Esophagus (tissue), 2 donors: ENCODE results near the gene SPTBN4. TPM values are rescaled to one million over a fixed set of nuclear protein-coding genes. Genes with fewer than 3 reads are reported as not detected.
"Not testable (repeated sequence)": the region's sequence is repeated elsewhere in the genome, so short reads cannot be mapped to it uniquely, and the experiment has no call there.

Experiments used
- H3K27ac ChIP-seq, 2 donors: one replicate each; pipeline ENCODE4 v1.5.1; 2013; ENCODE audit warnings: low read depth in 2 of 2, mild to moderate bottlenecking in 2 of 2, inconsistent platforms in 1 of 2, low read length in 1 of 2, moderate library complexity in 1 of 2
- H3K27me3 ChIP-seq, 2 donors: one replicate each; pipeline ENCODE4 v1.6.1; 2013; ENCODE audit warnings: low read length in 2 of 2, control low read depth in 1 of 2, mild to moderate bottlenecking in 1 of 2; ENCODE audit not compliant: insufficient read depth in 2 of 2, control insufficient read depth in 1 of 2
- H3K36me3 ChIP-seq, 2 donors: one replicate each; pipeline ENCODE4 v1.6.1; 2013; ENCODE audit warnings: low read length in 1 of 2; ENCODE audit not compliant: control insufficient read depth in 2 of 2, insufficient read depth in 2 of 2
- H3K4me1 ChIP-seq, 2 donors: one replicate each; pipeline ENCODE4 v1.6.1; 2013; ENCODE audit warnings: low read length in 1 of 2; ENCODE audit not compliant: control insufficient read depth in 2 of 2, insufficient read depth in 2 of 2
- H3K4me3 ChIP-seq, 2 donors: one replicate each; pipeline ENCODE4 v1.5.1; 2013; ENCODE audit warnings: low read length in 2 of 2, mild to moderate bottlenecking in 2 of 2, low read depth in 1 of 2, moderate library complexity in 1 of 2
- H3K9me3 ChIP-seq, 2 donors: one replicate each; pipeline ENCODE4 v1.6.1; 2013; ENCODE audit warnings: mild to moderate bottlenecking in 2 of 2, low read depth in 1 of 2, low read length in 1 of 2, moderate library complexity in 1 of 2; ENCODE audit not compliant: control insufficient read depth in 2 of 2, insufficient read depth in 1 of 2
- WGBS, 2 donors: extraction: QIAGEN DNeasy Blood & Tissue Kit; methylation state at CpG; one replicate each; pipeline ENCODE4 v1.1.7; 2013; 5-methylcytosine and 5-hydroxymethylcytosine counted together
- polyA plus RNA-seq, 2 donors: library from polyadenylated mRNA; stranded (reverse); fragments of 200-250 nt; gene quantifications; one replicate each; pipeline ENCODE4 v1.2.3, GENCODE V29; 2013
- donor health status: healthy with polysubstance abuse.
- donor health status: Bipolar disorder and iron deficiency.

Gene SPTBN4
- polyA plus RNA-seq, 2 donors = 0.68 to 1.2 TPM

DNA sequence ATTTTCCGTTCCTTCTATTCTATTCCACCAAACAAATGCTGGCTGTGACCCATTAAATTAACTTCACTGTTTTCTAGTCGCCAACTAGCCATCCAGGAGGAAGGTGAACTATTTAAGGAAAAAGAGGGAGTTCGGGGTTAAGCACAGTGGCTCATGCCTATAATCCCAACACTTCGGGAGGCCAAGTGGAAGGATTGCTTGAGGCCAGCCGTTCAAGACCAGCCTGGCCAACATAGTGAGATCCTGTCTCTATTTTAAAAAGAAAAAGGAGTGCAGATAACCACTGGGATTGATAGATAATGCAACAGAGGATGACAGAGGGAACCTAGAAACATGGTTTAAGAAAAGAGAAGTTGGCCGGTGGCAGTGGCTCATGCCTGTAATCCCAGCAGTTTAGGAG, 44.7 kb downstream of the SPTBN4 start:
- H3K4me3 ChIP-seq = no peak overlapping the region
- peaks cover 0 to 13% of the 10 kb centered on the region in 2 donors for H3K27me3 ChIP-seq
- H3K27ac ChIP-seq = no peak overlapping the region
- H3K9me3 ChIP-seq = peaks cover 0 to 7% of the 10 kb centered on the region in 2 donors
- 76 to 82% methylated on average over 6 of the region's 6 CpGs for WGBS, 2 donors
- no peaks in the 10 kb centered on the region for H3K36me3 ChIP-seq
- peaks cover 4 to 5% of the 10 kb centered on the region in 2 donors for H3K4me1 ChIP-seq

DNA sequence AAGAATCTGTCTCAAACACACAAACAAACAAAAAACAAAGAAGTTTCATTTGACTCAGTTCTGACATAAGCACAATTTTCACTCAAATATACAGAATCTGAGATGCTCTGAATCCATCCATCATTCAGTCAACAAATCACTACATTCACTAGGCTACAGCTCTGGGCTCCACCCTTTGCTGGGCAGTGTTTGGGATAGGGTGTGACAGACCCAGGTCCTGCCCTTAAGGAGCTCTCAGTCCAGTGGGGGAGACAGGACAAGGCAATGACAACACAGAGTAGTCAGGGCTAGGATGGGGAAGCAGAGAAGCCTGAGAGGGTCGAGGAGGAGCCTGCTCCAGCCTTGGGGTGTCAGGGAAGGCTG, 45.3 kb downstream of the SPTBN4 start:
- 19 to 25% methylated on average over 1 of the region's 1 CpG for WGBS, 2 donors
- no peak overlapping the region for H3K27ac ChIP-seq
- no peaks in the 10 kb centered on the region for H3K36me3 ChIP-seq
- H3K4me1 ChIP-seq = peaks cover 4 to 5% of the 10 kb centered on the region in 2 donors
- peaks cover 0 to 13% of the 10 kb centered on the region in 2 donors for H3K27me3 ChIP-seq
- peak overlapping the region in 1 of 2 donors; percentile 5 for H3K4me3 ChIP-seq
- H3K9me3 ChIP-seq = peaks cover 0 to 7% of the 10 kb centered on the region in 2 donors

DNA sequence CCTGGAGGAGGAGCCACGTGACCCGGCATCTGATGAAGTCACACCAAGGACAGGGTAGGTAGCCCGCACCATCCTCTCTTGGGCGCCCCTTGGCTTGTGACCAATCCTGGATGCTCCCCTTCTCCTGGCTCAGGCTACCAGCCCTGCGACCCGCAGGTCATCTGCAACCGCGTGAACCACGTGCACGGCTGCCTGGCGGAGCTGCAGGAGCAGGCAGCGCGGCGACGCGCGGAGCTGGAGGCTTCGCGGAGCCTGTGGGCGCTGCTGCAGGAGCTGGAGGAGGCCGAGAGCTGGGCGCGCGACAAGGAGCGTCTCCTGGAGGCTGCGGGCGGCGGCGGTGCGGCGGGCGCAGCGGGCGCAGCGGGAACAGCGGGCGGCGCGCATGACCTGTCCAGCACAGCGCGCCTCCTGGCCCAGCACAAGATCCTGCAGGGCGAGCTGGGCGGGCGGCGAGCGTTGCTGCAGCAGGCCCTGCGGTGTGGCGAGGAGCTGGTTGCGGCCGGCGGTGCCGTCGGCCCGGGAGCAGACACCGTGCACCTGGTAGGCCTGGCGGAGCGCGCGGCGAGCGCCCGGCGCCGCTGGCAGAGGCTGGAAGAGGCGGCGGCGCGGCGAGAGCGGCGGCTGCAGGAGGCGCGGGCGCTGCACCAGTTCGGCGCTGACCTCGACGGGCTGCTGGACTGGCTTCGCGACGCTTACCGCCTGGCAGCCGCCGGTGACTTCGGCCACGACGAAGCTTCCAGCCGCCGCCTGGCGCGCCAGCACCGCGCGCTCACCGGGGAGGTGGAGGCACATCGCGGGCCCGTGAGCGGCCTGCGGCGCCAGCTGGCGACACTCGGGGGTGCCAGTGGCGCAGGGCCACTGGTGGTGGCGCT, 45.9 kb downstream of the SPTBN4 start:
- peak overlapping the region; percentile 5 to 10 for H3K4me3 ChIP-seq
- no peak overlapping the region for H3K27ac ChIP-seq
- peaks cover 0 to 7% of the 10 kb centered on the region in 2 donors for H3K9me3 ChIP-seq
- H3K36me3 ChIP-seq = no peaks in the 10 kb centered on the region
- peaks cover 0 to 13% of the 10 kb centered on the region in 2 donors for H3K27me3 ChIP-seq
- 7 to 9% methylated on average over 64 to 105 of the region's 105 CpGs for WGBS, 2 donors
- H3K4me1 ChIP-seq = peaks cover 4 to 5% of the 10 kb centered on the region in 2 donors

DNA sequence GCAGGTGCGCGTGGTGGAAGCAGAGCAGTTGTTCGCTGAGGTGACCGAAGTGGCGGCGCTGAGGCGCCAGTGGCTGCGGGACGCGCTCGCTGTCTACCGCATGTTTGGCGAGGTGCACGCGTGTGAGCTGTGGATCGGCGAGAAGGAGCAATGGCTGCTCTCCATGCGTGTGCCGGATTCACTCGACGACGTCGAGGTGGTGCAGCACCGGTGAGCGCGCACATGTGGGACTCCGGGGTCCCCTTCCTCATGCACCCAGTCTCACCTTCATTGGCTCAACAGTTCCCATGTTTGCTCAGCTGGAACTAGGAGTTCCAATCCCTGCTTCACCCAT, 46.5 kb downstream of the SPTBN4 start:
- Histone ChIP-seq H3K27ac (no peak overlapping the region), H3K4me3 (no peak overlapping the region), H3K36me3 (no peaks in the 10 kb centered on the region), H3K9me3 (peaks cover 0 to 7% of the 10 kb centered on the region in 2 donors), H3K27me3 (peaks cover 0 to 13% of the 10 kb centered on the region in 2 donors), H3K4me1 (peaks cover 4 to 5% of the 10 kb centered on the region in 2 donors)
- 63% methylated on average over 24 to 27 of the region's 27 CpGs for WGBS, 2 donors

DNA sequence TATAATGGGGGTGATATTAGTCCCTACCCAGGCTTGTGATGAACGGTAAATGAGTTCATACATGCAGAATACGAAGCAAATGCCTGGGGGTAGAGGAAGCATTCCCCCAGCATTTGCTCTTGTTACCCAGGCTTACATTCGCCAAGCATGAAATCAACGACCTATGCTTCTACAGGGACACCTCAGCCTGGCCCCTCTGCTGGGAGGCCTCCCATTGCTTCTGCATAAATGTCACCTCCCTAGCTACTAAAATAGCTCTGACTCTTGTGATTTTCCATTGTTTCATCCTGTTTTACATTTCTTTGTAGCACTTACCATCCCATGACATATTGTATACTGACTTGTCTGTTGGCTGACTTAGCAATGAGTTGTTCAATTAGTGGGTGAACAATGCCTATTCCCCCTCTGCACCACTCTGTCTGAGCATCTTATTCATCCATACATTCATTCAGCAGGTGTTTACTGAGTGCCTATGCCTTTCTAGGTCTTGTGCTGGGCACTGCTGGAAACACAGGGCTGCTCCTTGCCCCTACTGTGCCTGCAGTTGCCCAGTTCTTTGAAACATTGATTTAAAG, 47.0 kb downstream of the SPTBN4 start:
- H3K4me1 ChIP-seq = peaks cover 4 to 5% of the 10 kb centered on the region in 2 donors
- 73 to 84% methylated on average over 4 of the region's 4 CpGs for WGBS, 2 donors
- H3K4me3 ChIP-seq = no peak overlapping the region
- H3K27me3 ChIP-seq = peaks cover 0 to 13% of the 10 kb centered on the region in 2 donors
- peaks cover 0 to 7% of the 10 kb centered on the region in 2 donors for H3K9me3 ChIP-seq
- no peak overlapping the region for H3K27ac ChIP-seq
- H3K36me3 ChIP-seq = no peaks in the 10 kb centered on the region

DNA sequence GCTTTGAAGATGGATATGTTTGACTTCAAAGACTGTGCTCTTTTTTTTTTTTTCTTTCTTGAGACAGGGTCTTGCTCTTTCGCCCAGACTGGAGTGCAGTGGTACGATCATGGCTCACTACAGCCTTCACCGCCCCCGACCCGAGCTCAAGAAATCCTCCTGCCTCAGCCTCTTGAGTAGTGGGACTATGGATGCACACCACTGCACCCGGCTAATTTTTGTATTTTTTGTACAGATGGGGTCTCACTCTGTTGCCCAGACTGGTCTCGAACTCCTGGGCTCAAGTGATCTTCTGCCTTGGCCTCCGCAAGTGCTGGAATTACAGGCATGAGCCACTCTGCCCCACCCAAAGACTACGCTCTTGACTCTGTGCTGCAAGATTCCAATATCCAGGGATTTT, 50.4 kb downstream of the SPTBN4 start:
- 84 to 85% methylated on average over 9 of the region's 9 CpGs for WGBS, 2 donors
- Histone ChIP-seq H3K4me1 (peaks cover 3 to 5% of the 10 kb centered on the region in 2 donors), H3K27ac (no peak overlapping the region), H3K27me3 (peaks cover 0 to 15% of the 10 kb centered on the region in 2 donors), H3K9me3 (peaks cover 0 to 5% of the 10 kb centered on the region in 2 donors), H3K4me3 (no peak overlapping the region), H3K36me3 (no peaks in the 10 kb centered on the region)

DNA sequence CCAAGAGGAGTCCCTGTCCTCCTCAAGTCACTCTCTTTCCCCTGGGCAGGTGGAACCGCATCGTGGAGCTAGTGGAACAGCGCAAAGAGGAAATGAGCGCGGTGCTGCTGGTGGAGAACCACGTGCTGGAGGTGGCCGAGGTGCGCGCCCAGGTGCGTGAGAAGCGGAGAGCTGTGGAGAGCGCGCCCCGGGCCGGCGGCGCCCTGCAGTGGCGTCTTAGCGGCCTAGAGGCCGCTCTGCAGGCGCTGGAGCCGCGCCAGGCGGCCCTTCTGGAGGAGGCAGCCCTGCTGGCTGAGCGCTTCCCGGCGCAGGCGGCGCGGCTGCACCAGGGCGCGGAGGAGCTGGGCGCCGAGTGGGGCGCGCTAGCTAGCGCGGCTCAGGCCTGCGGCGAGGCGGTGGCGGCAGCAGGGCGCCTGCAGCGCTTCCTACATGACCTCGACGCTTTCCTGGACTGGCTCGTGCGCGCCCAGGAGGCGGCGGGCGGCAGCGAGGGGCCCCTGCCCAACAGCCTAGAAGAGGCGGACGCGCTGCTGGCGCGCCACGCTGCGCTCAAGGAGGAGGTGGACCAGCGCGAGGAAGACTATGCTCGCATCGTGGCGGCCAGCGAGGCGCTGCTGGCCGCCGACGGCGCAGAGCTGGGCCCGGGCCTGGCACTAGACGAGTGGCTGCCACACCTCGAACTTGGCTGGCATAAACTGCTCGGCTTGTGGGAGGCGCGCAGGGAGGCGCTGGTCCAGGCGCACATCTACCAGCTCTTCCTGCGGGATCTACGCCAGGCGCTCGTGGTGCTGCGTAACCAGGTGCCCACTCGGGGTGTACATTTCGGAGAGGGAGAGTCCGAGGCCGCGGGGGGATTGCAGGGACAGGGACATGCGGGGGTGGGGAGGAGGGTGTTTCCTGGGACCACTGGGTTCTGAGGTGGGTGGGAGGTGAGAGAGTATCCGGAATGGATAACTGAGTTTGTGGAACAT, 52.8 kb downstream of the SPTBN4 start:
- no peak overlapping the region for H3K27ac ChIP-seq
- 12 to 14% methylated on average over 83 to 91 of the region's 91 CpGs for WGBS, 2 donors
- no peak overlapping the region for H3K4me3 ChIP-seq
- peaks cover 0 to 3% of the 10 kb centered on the region in 2 donors for H3K27me3 ChIP-seq
- H3K9me3 ChIP-seq = no peaks in the 10 kb centered on the region
- no peaks in the 10 kb centered on the region for H3K4me1 ChIP-seq
- H3K36me3 ChIP-seq = no peaks in the 10 kb centered on the region

DNA sequence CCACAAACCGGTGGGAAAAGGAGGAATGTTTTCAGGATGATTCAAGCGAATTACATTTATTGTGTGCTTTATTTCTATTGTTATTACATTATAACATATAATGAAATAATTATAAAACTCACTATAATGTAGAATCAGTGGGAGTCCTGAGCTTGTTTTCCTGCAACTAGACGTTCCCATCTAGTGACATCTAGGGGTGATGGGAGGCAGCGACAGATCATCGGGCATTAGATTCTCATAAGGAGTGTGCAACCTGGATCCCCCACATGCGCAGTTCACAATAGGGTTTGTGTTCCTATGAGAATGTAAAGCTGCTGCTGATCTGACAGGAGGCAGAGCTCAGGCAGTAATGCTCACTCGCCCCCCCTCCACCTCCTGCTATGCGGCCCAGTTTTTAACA, 54.5 kb downstream of the SPTBN4 start:
- Histone ChIP-seq H3K36me3 (no peaks in the 10 kb centered on the region), H3K27me3 (peaks cover 0 to 3% of the 10 kb centered on the region in 2 donors), H3K9me3 (no peaks in the 10 kb centered on the region), H3K4me3 (no peak overlapping the region), H3K27ac (no peak overlapping the region), H3K4me1 (no peaks in the 10 kb centered on the region)
- whole genome bisulfite sequencing, 2 donors = 77 to 82% methylated on average over 8 of the region's 8 CpGs

DNA sequence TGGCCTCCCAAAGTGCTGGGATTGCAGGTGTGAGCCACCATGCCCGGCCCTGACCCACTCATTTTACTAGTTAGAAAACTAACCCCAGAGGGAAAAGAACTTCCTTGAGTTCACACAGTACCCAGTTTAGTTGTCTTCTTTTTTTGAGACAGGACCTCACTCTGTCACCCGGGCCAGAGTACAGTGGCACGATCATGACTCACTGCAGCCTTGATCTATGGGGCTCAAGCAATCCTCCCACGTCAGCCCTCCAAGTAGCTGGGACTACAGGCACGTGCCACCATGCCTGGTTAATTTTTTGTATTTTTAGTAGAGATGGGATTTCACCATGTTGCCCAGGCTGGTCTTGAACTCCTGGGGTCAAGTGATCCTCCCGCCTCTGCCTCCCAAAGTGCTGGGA, 55.1 kb downstream of the SPTBN4 start:
- 81 to 83% methylated on average over 6 of the region's 6 CpGs for WGBS, 2 donors
- not testable (repeated sequence) for H3K4me1 ChIP-seq, H3K27ac ChIP-seq, H3K36me3 ChIP-seq, H3K9me3 ChIP-seq, H3K27me3 ChIP-seq, H3K4me3 ChIP-seq
